ENCODE data around the gene ANXA4.

- TF ChIP-seq CTCF (IDR thresholded peaks at IDR 0.05) (no peak), REST (IDR thresholded peaks at IDR 0.05; ENCODE audit: insufficient read depth in 1 of 2, low read depth in 2 of 2, low read length in 1 of 2) (no peak)
Observed at GRCh38 chr2:69765096-69765380, 23.1 kb downstream of the ANXA4 start.

Data from Panc1 (cell line).